ENCODE results near the gene FBXL7.

FBXL7 gene

GRCh38 chr5:15902066-15902465 lies 402.1 kb downstream of the FBXL7 start:
- FAIRE-seq, result no peak

GRCh38 chr5:15904899-15905830 lies 405.2 kb downstream of the FBXL7 start:
- no peak for FAIRE-seq

DNA sequence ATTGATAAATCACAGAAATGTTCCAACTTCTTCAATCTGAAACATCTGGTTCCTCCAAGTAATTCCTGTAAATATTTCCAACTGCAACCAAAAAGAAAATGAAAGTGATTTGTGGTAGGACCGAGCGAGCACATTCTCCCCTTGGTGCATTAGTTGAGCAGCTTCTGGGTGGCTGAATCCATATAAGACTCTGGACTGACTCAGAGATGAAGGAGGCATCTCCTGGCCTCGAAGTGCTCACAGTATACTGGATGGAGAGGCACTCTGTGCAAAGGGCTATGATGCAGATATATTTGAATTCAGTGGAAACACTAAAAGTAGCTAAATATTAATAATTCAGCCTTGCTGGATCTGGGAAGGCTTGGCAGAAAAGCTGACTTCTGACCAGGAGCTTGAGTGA lies 414.7 kb downstream of the FBXL7 start:
- no peak for FAIRE-seq

DNA sequence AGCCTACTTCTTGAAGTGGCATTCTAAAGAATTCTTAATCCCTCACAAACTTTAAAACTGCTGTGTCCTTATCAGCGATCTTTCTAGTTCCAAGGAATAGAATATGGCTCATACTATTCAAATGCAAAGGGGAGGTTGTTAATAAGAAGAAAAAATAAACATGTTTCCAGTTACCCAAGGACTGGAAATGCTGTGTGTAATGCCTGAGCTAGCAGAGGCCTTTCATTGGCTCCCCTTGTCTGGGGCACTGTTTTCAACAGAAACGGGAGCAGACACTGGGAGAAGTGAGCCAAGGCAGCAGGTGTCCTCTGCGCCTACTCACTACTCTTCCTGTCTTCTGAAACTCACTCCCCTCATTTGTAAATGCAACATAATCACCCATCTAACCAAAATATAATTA lies 426.6 kb downstream of the FBXL7 start:
- no peak for FAIRE-seq

DNA sequence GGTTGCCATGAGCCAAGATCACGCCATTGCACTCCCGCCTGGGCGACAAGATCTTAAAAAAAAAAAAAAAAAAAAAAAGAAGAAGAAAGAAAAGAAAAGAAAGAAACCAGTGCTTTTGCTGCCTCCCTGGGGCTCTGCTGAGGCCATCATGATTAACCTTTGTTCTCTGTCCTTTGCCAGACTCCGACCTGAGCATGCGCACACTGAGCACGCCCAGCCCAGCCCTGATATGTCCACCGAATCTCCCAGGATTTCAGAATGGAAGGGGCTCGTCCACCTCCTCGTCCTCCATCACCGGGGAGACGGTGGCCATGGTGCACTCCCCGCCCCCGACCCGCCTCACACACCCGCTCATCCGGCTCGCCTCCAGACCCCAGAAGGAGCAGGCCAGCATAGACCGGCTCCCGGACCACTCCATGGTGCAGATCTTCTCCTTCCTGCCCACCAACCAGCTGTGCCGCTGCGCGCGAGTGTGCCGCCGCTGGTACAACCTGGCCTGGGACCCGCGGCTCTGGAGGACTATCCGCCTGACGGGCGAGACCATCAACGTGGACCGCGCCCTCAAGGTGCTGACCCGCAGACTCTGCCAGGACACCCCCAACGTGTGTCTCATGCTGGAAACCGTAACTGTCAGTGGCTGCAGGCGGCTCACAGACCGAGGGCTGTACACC lies 427.9 kb downstream of the FBXL7 start:
- FAIRE-seq, result no peak

GRCh38 chr5:15929611-15930263 lies 429.8 kb downstream of the FBXL7 start:
- no peak for FAIRE-seq

DNA sequence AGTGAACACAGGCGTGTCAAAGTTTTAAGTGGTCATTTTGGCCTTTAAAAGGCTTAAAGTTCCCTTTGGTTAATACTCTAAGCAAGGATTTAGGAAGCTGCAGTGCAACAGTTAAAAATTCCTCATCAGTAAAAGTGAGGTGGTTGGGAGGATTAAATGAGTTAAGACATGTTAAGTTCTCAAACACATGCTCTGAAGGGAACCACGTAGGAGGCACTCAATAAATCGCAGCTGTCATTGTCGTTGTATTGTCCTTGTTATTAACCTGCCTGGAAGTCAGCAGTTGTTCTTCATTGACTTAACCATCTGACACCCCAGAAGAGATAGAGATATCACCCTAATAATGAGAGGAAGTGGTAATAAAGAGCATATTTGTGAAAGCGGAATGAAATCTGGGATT lies 432.1 kb downstream of the FBXL7 start:
- no peak for FAIRE-seq

DNA sequence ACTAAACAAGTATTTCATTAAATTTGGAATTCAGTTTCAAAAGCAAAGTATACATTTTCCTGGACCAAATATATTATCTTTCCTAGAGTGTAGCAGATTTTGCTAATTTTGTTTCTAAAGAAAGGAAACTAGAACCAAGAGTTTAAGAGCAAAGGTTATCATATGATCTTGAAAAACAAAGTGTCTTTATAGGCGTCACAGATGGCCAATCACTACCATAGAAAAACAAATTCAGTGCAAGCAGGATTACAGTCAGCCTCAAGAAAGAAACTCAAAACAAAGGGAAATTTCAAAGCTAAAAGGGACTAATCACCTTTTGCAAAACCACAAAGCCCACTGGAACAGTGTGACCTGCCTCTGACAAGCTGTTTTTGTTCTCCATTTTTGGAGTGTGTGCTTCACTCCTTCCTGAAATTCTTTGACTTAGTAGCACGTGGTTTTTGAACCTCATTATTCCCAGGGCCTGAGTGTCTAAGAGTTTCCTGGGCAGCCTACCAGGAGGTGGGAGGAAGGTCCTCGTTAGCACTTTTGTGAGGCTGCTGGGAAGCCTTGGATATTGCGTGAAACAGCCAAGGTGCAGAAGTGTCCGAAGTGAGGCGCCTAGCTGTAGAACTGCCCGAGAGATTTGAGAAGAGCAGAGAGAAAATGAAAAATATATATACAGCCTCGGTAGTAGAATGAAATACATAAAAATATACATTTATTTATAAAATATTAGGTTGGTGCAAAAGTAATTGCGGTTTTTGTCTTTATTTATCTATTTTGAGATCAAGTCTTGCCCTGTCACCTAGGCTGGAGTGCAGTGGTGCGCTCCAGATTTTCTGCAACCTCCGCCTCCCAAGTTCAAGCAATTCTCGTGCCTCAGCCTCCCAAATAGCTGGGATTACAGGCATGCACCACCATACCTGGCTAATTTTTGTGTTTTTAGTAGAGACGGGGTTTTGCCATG lies 433.6 kb downstream of the FBXL7 start:
- FAIRE-seq, result no peak

- FAIRE-seq, result no peak
These were observed 436.7 kb downstream of the FBXL7 start for GRCh38 chr5:15936505-15937245.

GRCh38 chr5:15937708-15938107 lies 437.7 kb downstream of the FBXL7 start:
- no peak for FAIRE-seq

DNA sequence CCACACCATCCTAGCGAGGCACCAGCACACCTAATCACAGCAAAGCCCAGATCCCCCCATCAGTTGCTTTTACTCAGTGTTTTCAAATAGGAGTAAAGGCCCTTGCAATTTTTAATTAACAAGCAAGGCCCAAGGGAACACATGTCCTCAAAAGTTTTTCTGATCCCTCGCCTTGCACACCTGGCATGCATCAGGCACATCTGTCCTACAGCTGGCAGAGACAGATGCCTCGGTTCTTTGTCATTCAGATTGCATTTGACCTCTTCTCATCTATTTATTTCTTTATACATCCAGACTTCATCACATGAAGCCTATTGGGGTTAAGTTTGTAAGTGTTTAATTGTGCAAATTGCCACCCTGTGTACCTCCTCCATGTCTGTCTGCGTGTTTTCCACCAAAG lies 438.2 kb downstream of the FBXL7 start:
- no peak for FAIRE-seq

- no peak for FAIRE-seq
These were observed 439.0 kb downstream of the FBXL7 start for GRCh38 chr5:15938961-15939360.

DNA sequence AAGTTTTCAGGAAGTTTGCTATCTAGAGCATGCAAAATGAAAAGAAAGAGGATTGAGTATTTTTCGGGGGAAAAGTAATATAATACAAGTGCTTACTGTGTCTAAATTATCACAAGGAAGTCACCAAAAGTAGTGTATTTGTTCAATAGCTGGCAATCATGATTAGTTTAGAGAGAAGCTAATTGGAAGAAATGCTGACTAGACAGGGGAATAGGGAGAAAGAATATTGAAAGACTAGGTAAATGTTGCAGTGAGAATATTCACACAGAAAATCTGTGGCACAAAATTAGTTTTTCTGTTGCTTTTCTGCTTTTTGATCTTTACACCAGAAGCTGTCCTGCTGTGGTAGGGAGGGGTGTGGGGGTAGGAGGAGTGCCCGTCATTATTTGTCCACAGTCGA lies 440.9 kb downstream of the FBXL7 start:
- FAIRE-seq, result no peak

DNA sequence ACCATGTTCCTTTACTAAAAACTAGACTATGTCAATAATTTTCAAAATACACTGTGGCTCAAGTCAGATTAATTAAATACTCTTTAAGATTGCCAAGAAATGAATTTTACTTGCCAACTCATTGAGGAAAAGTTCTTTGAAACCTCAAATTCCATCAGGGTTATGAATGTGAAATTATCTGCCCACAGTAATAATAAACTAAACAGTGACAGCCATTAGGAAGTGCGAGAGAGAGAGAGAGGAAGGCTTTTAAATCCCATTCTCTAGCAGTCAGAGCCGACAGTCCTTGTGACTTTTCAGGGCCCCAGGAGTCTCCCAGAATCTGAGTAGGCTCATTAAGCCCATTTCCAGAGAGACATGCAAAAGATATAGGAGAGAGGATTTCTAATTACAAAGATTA lies 443.5 kb downstream of the FBXL7 start:
- FAIRE-seq, result no peak

DNA sequence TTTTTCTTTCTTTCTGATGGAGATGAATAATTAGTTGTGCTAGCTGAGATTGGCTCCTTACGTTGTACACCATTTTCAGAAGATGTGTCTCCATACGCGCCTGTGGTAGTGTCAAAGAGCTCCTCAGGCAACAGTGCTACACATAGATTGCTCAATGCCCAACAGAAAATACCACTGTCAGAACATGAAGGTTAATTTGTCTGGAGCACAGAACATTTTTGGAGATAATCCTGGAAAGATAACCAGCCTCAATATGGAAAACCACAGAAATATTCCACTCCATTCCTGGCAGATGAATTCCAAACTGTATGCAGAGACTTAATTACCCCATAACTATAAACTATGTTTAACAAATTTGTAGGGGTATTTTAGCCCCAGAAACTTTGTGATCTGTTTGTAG lies 446.0 kb downstream of the FBXL7 start:
- FAIRE-seq, result no peak

DNA sequence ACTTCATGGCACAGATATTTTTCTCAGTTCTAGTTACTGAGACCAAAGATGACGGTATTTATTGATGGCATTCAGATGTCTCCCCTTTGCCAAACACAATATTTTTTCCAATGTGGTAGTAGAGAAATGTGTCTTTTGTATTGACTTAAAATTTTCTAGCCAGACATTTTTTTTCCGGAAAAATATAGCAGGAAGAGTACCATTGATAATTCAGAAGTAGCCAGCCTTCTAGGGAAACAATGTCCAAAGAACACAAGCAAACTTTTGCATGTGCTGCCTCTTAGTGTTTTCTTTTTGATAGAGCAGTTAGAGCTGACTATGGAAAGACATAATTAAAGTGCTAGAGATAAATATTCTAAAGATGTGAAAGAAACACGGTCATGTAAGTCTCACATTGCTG lies 448.2 kb downstream of the FBXL7 start:
- no peak for FAIRE-seq

- no peak for FAIRE-seq
These were observed 451.1 kb downstream of the FBXL7 start for GRCh38 chr5:15951126-15951525.

GRCh38 chr5:15951550-15951949 lies 451.6 kb downstream of the FBXL7 start:
- FAIRE-seq, result no peak

DNA sequence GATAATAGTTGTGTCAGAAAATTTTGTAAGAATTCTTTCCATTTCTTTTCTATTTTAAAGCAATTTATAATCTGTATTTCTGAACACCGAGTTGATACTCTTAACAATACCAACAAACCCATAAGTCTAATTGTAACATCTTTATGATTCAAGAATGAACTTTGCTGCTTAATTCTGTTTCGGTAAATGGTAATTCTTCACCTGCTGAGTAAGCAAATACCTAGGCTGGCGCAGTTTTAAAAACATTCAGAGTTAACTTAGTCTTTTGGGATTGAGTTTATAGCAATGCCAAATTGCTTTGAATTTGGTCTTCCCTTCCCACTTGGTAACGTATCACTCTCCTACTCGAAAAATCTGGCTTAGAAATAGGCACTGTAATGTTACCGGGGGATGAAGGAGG lies 456.6 kb downstream of the FBXL7 start:
- FAIRE-seq, result no peak

GRCh38 chr5:15957124-15957523 lies 457.1 kb downstream of the FBXL7 start:
- no peak for FAIRE-seq

DNA sequence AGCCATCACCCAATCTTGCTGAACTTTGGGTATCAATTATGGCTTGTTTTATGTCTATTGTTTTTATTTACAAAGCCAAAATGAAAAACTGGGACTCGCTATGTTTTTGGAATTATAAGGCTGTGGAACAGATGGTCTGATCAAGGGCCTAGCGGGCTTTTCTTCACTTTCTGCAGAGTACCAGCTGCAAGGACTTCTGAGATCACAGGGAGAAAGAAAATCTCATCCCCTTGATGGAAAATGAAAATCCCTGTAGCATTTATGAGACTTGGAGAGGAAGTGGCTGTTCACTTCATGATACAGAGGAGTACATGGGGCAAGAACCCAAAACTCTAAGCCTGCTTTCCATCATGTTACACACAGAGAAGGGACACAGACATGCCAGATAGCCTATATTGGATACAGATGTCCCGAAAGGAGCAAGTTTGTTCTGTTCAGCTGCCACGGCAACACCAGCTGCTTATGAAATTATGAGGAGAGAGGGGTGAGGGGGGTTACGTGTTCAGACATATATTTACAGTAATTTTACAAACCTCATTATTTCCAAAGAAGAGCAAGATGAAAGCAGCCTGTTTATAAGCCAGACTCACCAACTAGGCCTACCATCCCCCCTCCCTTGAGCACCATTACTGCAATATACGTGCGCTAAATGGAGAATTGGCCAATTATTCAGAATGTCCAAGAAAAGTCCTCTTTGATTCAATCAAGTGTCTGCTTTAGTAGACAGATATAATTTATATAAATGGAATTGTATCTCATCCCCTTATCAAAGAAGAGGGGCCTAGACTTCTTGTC lies 459.6 kb downstream of the FBXL7 start:
- no peak for FAIRE-seq

Data from A204.1 (cell line).